Erythroblast (primary cell): Measurements from ENCODE around the gene ZNF672.
A peak's percentile ranks its signal among the peaks of the same experiment; 100 is the strongest.
"Not testable (repeated sequence)": the region's sequence is repeated elsewhere in the genome, so short reads cannot be mapped to it uniquely, and the experiment has no call there.

Experiments
- DNase-seq, 2 experiments: peaks; one replicate each; lab custom pipeline; 2025; lab: John Stamatoyannopoulos, UW
- GATA1 ChIP-seq: IDR thresholded peaks from 2 replicates; pipeline ENCODE4 v1.6.1; 2011; ENCODE audit warnings: low read depth, mild to moderate bottlenecking, control low read depth, low read length, moderate library complexity
- POLR2A ChIP-seq: IDR thresholded peaks from 2 replicates; pipeline ENCODE4 v1.6.1; 2011; ENCODE audit warnings: mild to moderate bottlenecking, low read length

ZNF672 gene

GRCh38 chr1:248820041-248820585 lies 17.9 kb upstream of the ZNF672 start:
- no peak for TF ChIP-seq POLR2A
- no peak for TF ChIP-seq GATA1
- no peak for DNase-seq

DNA sequence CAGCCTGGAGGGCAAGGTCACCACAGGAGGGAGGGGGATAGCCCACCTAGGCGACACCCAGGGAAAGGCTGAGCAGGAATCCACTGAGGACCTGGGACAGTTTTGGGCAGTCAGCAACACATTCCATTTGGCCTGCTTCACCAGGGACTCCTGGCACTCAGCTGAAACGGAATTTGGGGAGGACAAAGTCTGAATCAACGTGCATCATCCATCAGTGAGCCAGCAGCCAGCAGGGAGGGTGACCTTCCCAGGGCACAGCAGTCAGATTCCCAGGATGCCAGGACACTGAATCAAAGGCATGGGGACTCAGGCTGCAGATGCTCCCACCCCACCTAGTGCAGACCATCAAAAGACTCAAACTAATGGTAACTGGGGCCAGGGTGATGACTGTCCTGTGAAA lies 16.9 kb upstream of the ZNF672 start:
- DNase-seq, result no peak

GRCh38 chr1:248821641-248822040 lies 16.4 kb upstream of the ZNF672 start:
- TF ChIP-seq POLR2A, result no peak
- no peak for TF ChIP-seq GATA1
- no peak for DNase-seq

More for the DNA sequence above, 16.9 kb upstream of the ZNF672 start:
- TF ChIP-seq POLR2A (no peak), GATA1 (no peak)

DNA sequence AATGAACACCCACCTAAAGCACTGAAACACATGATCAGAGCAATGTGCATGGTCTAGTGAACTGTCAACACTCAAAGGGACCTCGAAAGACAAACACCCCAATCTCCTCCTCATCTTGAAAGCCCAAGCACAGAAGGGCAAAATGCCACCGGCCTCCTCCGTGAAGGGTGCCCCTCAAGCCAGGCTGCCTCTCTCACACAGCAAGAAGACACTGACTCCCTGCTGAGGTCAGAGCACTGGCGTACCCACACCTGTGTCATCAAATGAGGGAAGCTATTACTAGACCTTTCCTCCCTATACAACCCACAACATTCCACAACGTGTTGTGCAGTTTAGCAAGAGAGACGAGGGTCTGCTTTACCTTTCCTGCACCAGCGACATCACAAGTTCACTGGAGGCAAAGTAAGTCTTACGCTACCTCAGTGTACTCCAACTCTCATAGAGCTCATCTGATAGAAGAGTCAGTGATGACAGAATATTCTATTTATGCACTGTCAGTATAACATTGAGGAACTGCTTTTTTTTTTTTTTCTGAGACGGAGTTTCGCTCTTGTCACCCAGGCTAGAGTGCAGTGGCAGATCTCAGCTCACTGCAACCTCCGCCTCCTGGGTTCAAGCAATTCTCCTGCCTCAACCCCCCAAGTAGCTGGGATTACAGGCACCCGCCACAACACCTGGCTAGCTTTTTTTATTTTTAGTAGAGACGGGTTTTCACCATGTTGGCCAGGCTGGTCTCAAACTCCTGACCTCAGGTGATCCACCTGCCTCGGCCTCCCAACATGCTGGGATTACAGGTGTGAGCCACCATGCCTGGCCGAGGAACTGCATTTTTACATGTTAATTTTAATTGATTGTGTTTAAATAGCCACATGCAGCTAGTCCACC lies 15.6 kb upstream of the ZNF672 start:
- TF ChIP-seq POLR2A (no peak), GATA1 (no peak)
- no peak for DNase-seq

DNA sequence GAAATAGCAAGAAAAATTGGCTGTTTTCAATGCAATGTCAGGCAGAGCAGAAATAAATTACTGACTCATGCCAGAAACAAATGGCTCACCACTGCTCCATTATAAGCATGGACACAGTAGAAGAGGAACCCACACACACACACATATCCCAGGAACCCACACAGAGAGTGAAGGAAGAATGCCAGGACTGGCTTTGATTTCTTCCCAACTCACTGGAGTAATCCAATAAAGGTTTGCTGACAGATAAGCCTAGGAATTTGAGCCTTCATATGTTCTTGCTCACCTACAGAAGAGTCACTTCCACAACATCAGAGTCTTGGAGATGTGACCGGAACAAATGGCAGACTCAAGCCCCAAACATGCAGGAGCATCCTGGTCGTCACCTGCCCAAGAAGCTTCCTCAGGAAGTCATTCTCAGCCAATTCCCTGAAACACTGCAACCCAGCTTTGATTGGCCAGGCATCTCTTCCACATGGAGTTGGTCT lies 14.5 kb upstream of the ZNF672 start:
- DNase-seq, result no peak
- TF ChIP-seq POLR2A (no peak), GATA1 (no peak)

DNA sequence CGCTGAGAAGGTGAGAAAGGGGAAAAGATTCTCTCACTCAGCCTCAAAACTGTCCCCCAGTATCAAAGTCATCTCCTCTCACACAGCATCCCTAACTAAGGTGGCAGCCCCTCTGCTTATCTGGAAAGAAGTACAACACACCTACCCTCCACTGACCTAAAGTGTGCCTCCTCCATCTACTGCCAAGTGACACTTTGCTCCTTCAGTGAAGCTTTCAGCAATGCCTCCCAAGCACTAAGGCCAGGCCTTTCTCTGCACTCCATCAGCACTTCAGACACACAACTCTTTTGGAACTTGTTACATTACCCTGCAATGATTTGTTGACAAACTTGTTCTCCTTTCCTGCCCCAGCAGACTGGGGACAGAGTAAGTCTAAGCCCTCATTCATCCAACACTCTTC lies 13.7 kb upstream of the ZNF672 start:
- no peak for TF ChIP-seq POLR2A
- no peak for TF ChIP-seq GATA1
- no peak for DNase-seq

GRCh38 chr1:248824701-248825100 lies 13.3 kb upstream of the ZNF672 start:
- TF ChIP-seq GATA1 (no peak), POLR2A (no peak)
- DNase-seq, result no peak

DNA sequence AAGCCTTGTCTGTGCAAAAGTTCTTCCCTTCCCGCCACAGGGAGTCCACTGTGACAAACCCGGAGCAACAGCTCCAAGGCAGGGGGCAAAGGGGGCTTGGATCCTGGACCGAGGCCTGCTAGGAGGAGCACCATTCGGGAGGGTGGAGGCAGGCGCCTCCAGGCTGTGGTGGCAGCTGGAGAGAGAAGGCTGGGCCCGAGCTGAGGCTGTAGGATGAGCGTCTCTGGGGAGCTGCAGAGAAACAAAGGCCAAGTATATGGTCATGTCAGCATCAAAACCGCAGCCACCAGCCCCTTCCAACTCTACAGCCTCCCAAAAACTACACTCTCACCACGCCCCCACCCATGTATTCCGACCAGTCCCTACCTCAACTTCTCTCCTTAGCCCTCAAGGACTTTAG lies 12.9 kb upstream of the ZNF672 start:
- TF ChIP-seq POLR2A (no peak), GATA1 (no peak)
- DNase-seq, result no peak

DNA sequence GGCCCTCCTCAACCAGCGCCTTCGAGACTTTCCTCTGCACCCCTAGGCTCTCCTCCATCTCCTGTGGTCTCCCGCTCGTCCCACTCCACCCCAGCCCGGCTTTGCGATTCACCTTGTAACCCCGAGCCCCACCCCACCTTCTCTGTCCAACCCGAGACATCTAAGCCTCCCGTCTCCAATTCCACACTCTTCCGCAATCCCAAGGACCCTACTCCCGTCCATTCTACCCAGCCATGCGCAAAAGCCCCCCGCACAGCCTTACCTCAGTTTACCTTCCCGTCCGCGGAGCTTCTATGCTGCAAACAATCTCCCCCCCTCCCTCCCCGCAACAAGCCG lies 12.5 kb upstream of the ZNF672 start:
- no peak for DNase-seq
- TF ChIP-seq GATA1 (no peak), POLR2A (no peak)

- DNase-seq, result peak; percentile 97 to 98
- no peak for TF ChIP-seq GATA1
- TF ChIP-seq POLR2A, result peak; percentile 94
Measured at GRCh38 chr1:248825909-248826760, 11.9 kb upstream of the ZNF672 start, which contains the start of gene SH3BP5L. Gene SH3BP5L, minus strand, starts transcription at chr1:248825915. Its CDS starts 980 bp downstream, at chr1:248824935.

DNA sequence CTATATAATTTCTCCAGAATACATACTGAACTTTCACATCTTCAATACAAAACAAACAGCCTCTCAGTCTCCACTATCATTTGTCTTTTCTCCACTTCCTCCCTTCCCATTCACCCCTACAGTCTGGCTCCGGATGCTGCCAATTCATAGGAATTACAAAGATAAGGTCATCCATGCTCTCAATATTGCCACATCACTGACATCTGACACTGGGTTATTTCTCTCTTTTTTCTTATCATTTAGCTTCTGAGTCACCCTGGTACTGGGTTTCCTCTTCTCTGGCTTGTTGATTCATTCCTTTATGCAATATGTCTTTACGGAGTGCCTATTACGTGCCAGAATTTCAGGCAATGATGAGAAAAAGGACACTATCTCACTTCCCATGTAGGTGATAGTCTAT lies 9.2 kb upstream of the ZNF672 start:
- no peak for TF ChIP-seq GATA1
- TF ChIP-seq POLR2A, result no peak
- DNase-seq, result peak; percentile 83 to 90

DNA sequence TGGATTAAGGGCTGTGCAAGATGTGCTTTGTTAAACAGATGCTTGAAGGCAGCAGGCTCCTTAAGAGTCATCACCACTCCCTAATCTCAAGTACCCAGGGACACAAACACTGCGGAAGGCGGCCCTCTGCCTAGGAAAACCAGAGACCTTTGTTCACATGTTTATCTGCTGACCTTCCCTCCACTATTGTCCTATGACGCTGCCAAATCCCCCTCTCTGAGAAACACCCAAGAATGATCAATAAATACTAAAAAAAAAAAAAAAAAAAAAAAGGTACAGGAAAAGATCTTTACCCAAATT lies 7.4 kb upstream of the ZNF672 start:
- not testable (repeated sequence) for DNase-seq

DNA sequence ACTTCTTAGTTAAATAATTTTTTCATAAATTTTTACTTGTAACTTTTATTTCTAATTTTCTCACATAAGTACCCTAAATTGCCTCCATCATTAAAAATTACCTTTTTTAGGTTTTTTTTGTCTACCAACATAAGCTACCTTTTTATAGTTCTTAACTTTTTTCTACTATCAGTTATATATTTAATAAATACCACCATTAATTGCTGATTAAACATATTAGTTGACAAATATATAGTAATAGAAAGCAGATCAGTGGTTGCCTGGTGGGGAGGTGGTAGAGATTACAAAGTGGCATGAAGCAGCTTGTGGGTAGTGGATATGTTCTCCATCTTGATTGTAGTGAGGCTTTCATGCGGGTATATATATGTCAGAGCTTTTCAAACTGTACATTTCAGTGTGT lies 6.2 kb upstream of the ZNF672 start:
- DNase-seq, result no peak
- TF ChIP-seq POLR2A (no peak), GATA1 (no peak)
